NCI-H2171 (cell line): ENCODE data around the gene RBM3.
"Not testable (repeated sequence)": the region's sequence is repeated elsewhere in the genome, so short reads cannot be mapped to it uniquely, and the experiment has no call there.

Experiments
- DNase-seq: peaks from one replicate; lab custom pipeline; 2025; lab: John Stamatoyannopoulos, UW

RBM3 gene

DNA sequence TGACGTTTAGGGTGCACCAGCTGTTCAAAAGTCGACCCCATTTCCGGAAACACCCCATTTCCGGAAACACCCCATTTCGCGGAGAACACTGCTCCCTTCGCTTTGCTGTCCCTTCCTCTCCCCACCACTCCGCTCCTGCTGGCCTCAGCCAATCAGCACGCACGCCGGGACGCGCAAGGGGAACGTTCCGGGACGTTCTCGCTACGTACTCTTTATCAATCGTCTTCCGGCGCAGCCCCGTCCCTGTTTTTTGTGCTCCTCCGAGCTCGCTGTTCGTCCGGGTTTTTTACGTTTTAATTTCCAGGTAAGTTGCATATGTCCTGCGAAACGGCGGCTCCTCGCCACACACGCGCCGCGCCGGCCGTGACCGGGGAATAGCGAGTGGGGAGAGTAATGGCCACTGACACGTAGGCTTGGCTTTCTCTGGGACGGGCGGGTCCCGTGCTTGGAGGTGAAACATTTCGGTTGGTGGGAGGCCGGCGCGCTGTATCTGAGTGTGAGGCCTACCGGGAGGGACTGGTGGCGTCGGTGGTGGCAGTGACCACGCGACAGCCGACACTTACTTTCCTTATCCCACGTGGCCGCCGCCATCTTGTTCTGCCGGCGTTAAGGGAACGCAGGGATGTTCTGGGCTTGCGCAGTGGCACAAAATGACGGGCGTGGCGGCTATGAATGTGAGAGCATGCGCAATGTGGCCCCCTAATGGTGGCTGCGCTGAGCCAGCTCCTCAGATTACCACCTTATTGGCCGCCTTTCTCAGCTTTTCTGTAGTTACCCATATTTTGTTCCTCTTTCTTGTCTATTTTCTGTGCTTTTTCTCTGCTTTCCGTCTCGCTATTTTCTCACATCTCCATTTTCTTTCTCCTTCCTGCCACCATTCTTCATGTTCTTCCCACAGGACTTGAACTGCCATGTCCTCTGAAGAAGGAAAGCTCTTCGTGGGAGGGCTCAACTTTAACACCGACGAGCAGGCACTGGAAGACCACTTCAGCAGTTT lies at the start of gene RBM3:
TSS of gene RBM3 (plus strand) at position 215 of the 997 bp plus-strand sequence. CDS start at position 912, 697 bp downstream.
- DNase-seq, result peak; percentile 81

DNA sequence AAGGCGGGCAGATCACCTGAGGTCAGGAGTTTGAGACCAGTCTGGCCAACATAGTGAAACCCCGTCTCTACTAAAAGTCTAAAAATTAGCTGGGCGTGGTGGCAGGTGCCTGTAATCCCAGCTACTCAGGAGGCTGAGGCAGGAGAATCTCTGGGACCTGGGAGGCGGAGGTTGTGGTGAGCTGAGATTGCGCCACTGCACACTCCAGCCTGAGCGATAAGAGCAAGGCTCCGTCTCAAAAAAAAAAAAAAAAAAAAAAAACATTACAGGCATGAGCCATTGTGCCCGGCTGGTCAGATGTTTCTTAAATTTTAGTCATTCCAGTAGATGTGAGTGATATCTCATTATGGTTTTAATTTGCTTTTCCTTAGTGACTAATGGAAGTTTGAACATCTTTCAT lies 48.4 kb upstream of the RBM3 start:
- DNase-seq, result not testable (repeated sequence)

DNA sequence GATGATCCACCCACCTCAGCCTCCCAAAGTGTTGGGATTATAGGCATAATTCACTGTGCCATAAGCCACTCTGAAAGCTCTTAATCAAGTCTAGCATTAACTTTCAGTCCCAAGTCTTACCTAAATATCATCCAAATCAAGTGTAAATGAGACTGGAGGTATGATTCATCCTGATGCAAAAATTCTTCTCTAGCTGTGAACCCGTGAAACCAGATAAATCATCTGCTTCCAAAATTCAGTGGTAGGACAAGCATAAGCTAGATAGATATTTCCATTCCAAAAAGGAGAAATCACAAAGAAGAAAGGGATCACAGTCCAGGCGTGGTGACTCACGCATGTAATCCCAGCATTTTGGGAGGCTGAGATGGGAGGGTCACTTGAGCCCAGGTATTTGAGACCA lies 43.5 kb upstream of the RBM3 start:
- DNase-seq, result no peak

DNA sequence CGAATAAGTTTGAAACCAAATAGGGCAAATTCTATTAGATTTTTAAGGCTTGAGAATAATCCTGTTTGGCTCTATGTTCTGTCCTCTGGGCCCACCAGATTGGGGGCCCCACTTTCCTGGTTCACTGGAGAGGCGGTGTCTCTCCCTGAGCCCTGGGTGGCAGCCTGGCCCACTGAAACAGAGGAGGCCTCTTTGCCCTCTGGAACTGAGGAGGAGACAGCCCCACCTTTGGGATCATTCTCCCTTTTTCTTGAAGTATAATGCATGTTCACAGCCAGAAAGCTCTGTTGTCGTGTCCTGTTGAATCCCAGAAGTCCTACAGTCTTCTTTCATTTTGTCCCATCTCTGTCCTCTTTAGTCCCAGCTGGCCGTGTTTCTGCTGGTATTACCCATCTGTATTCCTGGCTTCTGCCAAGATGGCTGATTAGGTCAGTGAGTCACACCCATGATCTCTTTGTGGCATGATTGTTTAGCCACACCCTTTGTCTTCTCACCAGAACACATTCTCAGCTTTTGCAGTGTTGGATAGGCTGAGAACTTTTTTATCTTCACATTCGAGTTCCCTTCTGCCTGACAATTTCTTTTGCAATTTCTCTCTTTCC lies 42.8 kb upstream of the RBM3 start:
- no peak for DNase-seq

DNA sequence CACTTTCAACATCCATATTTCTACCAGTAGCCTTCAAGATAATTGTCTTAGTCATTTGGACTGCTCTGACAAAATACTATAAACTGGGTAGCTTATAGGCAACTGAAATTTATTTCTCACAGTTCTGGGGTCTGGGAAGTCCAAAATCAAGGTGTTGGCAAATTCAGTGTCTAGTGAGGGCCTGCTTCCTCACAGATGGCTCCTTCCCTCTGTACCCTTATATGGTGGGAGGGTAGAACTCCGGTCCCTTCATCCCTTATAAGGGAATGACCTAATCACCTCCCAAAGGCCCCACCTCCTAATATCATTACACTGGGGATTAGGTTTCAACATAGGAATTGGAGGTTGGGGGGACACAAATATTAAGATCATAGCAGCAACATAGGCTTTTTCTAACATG lies 42.1 kb upstream of the RBM3 start:
- no peak for DNase-seq

DNA sequence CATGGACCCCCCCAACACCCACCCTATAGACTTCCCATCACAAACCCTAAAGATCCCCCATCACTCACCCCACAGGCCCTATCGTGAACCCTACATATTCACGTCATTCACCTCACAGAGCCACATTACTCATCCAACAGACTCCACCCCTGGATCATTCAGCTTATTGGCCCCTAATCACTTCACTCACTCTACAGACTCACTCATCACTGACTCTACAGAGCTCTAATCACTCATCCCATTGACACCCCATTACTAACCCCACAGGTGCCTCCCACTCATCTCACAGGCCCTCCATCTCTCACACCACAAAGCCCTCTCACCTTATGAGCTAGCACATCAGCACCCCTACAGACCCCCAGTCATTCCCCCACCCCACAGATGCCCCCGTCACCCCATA lies 41.1 kb upstream of the RBM3 start:
- no peak for DNase-seq

DNA sequence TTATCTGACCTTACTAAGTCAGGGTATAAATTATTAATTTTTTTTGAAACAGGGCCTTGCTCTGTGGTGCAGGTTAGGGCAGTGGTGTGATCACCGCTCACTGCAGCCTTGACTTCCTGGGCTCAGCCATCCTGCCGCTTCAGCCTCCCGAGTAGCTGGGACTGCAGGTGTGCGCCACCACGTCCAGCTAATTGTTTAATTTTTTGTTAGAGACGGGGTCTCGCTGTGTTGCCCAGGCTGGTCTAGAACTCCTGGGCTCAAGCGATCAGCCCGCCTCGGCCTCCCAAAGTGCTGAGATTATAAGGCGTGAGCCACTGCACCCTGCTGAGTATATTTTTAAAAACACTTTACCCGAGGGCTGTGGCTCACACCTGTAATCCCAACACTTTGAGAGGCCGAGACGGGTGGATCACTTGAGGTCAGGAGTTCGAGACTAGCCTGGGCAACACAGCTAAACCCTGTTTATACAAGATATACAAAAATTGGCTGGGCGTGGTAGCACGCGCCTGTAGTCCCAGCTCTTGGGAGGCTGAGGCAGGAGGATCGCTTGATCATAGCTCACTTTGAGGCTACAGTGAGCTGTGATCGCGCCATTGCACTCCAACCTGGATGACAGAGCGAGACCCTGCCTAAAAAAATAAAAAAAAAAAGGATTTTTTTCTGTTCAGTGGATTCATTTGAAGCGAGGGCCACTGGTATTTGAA lies 35.5 kb upstream of the RBM3 start:
- DNase-seq, result no peak

DNA sequence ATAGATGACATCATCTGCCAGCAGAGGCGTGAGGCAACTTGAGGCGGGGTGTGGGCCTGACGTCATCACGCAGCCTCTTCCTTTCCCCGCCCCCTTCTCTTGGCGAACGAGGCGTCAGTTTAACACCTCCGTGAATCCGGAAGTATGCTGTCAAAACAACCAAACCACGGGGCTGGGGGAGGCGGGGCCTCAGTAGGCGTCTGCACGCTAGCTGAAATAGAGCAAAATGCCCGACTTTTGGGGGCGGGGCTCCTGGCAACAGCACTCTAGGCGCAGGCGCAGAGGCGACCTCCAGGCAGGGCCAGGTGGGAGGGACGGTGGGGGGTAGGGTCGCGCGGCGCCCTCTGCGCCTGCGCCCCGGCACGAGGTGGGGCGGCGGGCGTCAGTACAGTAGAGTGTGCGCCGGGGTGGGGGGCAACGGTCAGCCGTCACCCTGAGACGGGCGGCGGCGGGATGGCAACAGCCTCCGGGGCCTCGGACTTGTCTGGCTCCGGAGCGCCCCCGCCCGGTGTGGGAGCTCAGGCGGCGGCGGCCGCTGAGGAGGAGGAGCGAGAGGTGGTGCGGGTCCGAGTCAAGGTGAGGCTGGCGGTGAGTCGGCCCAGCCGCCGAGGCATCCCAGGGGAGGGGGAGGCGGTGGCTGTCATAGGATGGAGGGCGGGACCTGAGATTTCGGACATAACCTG lies 34.8 kb upstream of the RBM3 start, which contains the start of gene TBC1D25:
TSS of gene TBC1D25 (plus strand) at position 370 of the 683 bp plus-strand sequence. CDS start at position 454, 84 bp downstream.
- DNase-seq, result peak; percentile 90

DNA sequence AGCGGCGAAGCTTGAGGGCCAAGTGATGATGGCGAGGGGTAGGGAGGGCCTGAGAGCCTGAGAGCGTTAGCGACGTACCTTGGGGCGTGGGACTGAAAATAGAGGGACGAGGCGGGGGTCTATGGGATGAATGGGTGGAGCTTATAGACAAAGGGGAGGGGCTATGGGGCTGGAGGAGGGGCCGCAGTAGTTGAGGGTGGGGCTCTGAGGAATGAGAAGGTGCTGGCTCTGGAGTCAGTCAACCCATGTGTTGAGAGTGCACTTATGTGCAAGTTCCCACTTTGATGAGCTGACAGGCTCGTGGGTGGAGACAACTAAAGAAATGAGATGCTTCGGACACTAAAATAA lies 34.3 kb upstream of the RBM3 start:
- DNase-seq, result peak; percentile 56

DNA sequence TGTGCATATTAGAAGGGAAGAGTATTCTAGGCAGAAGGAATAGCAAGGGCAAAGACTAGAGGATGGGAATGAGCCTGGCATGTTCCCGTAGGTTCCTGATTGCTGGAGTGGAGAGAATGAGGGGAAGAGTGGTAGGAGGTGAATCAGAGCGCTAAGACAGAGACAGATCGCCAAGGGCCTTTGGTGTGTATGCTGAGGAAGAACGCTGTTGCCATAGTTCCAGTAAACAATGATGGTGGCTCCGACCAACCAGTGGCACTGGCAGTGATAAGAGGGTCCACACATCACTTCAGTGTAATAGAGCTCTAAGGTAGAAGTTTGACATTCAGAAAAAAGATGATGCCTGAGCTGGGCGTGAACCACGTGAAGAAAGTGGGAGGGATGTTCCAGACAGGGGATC lies 33.8 kb upstream of the RBM3 start:
- no peak for DNase-seq

DNA sequence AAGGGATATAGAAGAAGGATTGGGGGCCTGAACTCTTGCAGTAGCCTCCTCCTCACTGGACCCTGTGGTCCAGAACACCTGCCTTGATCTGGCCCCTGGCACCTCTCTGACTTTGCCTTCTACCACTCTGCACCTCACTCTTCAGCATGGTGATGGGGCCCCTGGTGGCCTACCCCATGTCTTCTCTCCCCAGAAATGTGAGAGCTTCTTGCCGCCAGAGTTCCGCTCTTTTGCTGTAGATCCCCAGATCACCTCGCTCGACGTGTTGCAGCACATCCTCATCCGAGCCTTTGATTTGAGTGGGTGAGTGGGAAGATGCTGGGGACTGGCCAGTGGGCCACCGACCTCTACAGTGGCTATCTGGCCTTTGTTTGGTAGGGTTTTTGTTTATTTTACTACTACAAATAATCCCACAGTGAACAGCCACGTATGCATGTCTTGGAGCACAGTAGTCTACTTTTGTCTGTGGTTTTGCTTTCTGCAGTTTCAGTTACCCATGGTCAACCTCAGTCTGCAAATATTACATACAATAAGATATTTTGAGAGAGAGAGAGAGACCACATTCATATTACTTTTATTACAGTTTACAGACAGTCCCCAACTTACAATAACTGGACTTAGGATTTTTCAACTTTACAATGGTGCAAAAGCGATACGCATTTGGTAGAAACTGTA lies 33.0 kb upstream of the RBM3 start:
- DNase-seq, result no peak

DNA sequence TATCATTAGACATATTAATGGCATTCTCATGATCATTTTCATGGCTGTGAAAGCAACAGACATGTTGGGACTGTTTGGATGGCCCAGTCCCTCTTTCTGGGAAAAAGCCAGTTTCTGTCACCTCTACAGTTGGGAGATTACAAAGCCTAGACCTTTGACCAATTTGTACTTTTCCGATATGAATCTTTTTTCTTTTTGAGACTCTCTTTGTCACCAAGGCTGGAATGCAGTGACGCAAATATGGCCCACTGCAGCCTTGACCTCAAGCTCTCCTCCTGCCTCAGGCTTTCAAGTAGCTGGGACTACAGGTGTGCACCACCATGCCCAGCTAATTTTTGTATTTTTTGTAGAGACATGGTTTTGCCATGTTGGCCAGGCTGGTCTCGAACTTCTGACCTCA lies 25.4 kb upstream of the RBM3 start:
- no peak for DNase-seq

DNA sequence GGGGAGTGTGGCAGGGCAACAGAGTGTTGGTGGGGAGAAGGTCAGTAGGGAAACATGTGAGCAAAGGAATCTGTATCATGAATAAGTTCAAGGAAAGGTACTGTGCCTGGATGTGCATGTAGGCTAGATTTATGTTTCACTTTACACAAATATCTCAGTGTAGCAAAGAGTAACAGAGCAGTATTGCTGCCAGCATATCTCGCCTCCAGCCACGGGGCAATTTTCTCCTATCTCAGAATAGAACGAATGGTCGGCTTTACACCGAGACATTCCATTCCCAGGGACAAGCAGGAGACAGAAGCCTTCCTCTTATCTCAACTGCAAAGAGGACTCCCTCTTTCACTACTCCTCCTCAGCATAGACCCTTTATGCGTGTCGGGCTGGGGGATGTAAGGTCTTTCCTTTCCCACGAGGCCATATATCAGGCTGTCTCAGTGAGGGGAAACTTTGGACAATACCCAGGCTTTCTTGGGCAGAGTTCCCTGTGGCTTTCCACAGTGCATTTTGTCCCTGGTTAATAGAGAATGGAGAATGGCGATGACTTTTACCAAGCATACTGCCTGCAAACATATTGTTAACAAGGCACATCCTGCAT lies 18.5 kb upstream of the RBM3 start:
- DNase-seq, result not testable (repeated sequence)

DNA sequence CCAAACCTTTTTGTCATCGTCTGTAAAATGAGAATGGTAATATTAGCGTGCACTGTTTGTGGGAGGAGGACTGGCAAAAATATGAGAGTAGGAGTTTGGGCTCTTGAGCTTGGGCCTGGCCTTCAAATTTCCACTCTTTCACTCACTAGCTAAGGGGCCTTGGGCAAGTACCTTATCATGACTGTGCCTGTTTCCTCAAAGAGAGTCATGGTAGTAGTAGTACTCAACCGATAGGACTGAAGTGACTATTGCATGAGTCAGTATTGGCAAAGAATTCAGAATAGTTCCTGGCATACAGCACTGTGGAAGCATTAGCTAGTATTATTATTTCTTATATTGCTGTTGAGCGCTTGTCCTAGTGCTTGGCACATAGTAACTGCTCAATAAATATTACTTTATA lies 16.0 kb upstream of the RBM3 start:
- DNase-seq, result no peak

DNA sequence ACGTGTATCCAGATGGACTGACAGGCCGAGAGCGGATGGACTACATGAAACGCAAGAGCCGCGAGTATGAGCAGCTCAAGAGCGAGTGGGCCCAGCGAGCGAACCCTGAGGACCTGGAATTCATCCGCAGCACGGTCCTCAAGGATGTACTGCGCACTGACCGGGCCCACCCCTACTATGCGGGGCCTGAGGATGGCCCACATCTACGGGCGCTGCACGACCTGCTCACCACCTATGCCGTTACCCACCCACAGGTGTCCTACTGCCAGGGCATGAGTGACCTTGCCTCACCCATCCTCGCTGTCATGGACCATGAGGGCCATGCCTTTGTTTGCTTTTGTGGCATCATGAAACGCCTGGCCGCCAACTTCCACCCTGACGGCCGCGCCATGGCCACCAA lies 14.6 kb upstream of the RBM3 start:
- DNase-seq, result no peak

DNA sequence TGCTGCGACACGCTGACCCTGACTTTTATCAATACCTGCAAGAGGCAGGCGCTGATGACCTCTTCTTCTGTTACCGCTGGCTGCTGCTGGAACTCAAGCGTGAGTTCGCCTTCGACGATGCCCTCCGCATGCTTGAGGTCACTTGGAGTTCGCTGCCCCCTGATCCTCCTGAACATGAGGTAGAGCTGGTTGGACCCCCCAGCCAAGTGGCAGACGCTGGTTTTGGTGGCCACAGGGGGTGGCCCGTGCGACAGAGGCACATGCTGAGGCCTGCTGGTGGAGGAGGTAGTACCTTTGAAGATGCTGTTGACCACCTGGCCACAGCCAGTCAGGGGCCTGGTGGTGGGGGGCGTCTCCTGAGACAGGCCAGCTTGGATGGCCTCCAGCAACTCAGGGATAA lies 14.2 kb upstream of the RBM3 start:
- no peak for DNase-seq

DNA sequence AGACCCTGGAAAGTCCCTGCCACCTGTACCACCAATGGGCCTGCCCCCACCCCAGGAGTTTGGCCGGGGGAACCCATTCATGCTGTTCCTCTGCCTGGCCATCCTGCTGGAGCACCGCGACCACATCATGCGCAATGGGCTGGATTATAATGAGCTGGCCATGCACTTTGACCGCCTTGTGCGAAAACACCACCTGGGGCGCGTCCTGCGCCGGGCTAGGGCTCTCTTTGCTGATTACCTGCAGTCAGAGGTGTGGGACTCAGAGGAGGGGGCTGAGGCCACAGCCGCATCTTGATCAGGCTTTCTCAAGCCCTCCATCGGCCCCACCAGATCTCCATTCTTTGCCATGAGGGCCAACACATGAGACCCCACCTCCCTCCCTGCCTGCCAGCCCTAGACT lies 13.6 kb upstream of the RBM3 start:
- no peak for DNase-seq

DNA sequence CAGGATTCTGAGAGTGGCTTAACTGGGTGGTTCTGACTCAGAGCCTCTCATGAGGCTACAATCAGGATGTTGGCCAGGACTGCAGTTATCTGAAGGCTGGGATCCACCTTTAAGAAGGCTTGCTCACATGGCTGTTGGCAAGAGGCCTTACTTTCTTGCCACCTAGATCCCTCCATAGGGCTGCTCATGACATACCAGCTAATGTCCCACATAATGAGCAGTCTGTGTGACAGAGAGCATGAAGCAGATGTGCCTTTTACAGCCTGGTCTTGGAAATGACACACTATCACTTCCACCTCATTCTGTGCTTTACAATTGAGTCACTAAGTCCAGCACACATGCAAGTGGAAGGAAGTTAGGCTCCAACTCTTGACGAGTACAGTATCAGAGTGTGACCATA lies 4.3 kb upstream of the RBM3 start:
- DNase-seq, result no peak

DNA sequence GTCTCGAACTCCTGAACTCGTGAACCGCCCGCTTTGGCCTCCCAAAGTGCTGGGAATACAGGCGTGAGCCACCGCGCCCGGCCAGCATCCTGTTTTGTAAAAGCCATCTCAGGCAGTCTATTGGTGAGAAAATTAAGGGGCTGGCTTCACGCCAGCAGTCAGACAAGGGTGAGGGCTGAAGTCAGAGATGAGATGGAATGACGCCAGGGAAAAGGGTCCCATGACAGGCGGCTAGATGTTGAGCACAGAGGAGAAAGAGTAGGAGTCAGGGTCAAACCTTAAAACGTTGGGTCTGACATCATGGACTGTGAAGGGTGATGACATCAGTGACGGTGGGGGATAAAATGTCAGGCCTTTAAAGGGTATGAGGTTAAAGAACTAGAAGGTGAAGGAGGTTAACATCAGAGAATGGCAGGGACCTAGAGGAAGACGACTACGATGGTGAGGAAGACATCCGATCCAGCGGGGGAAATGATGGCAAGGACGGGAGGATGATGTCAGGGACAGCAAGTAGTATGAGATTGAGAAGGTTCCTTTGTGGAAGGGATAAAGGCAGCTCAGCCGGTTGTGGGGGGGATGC lies 504 bp upstream of the RBM3 start:
- DNase-seq, result peak; percentile 50

DNA sequence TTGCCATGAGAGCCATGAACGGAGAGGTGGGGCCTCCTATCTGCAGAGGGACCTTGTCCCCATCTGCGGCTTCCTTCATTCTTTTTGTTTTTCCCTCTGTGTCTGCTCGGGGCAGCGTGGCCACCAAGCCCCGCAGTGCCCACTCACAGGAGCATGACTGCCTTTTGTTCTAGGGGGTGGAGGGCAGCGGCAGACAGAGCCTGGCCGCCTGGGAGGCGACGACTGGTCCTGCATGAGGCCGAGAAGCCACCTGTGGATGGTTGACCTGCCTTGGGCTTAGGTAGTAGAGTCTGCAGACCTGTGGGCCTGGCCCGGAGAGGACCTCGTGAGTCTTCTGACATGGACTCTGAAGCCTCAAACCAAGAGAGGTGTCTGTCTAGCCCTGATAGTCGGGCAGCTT lies 1.4 kb downstream of the RBM3 start:
- no peak for DNase-seq

DNA sequence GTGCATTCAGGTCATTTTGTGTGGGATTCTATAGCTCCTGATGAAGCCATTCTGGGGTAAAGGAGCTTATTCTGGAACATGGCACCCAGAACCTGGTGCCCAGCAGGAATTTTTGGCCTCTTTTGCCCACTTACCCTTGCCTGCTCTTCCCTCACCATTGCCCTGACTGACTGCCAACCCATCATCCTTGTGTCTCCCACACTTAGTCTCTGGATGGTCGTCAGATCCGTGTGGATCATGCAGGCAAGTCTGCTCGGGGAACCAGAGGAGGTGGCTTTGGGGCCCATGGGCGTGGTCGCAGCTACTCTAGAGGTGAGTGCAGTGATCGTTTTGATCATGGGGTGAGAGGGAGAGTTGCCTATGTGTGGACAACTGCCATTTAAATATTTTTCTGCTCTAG lies 1.8 kb downstream of the RBM3 start:
- no peak for DNase-seq
